Upper lobe of left lung (tissue), 6 donors: ENCODE data around the gene CD164L2. TPM values are rescaled to one million over a fixed set of nuclear protein-coding genes. Genes with fewer than 3 reads are reported as not detected.

Experiments used
- ATAC-seq, 2 donors: fragments of 200-7000 bp; cut with Tn5 transposase; one replicate each; pipeline ENCODE4 v1.9.1; 2022; ENCODE audit warnings: mild to moderate bottlenecking in 2 of 2, moderate library complexity in 2 of 2; ENCODE audit not compliant: low FRiP score in 2 of 2
- DNase-seq, 2 donors: peaks; one replicate each; pipeline ENCODE4 v3.0.0-alpha.2; 2019 to 2020
- H3K27ac ChIP-seq, 4 donors: fragments of 200-600 bp; sonication (generic); one replicate each; pipeline ENCODE4 v1.5.1; 2016 to 2019
- H3K27me3 ChIP-seq, 4 donors: fragments of 200-600 bp; sonication (generic); one replicate each; pipeline ENCODE4 v1.5.1; 2017 to 2019
- H3K36me3 ChIP-seq, 4 donors: fragments of 200-600 bp; sonication (generic); one replicate each; pipeline ENCODE4 v1.5.1; 2016 to 2019
- H3K4me1 ChIP-seq, 4 donors: fragments of 200-600 bp; sonication (generic); one replicate each; pipeline ENCODE4 v1.5.1; 2018 to 2019
- H3K4me3 ChIP-seq, 4 donors: fragments of 200-600 bp; sonication (generic); one replicate each; pipeline ENCODE4 v1.5.1; 2017 to 2019; ENCODE audit warnings: mild to moderate bottlenecking in 2 of 4, moderate library complexity in 1 of 4
- H3K9me3 ChIP-seq, 4 donors: fragments of 200-600 bp; sonication (generic); one replicate each; pipeline ENCODE4 v1.5.1; 2018 to 2019
- CTCF ChIP-seq, 6 experiments: fragments of 450-650 bp in 4 of 6; fragments of 200-600 bp in 2 of 6; sonication (generic) in 2 of 6; IDR thresholded peaks; one replicate each; pipeline ENCODE4 v1.5.1; 2016 to 2019; ENCODE audit warnings: antibody characterized with exemption in 6 of 6
- EP300 ChIP-seq, 4 donors: sonication (generic); formaldehyde crosslinking; IDR thresholded peaks; one replicate each; pipeline ENCODE4 v1.5.1; 2017; ENCODE audit warnings: antibody characterized with exemption in 4 of 4, control low read depth in 2 of 4
- POLR2A ChIP-seq, 4 donors: fragments of 450-650 bp; IDR thresholded peaks; one replicate each; pipeline ENCODE4 v1.5.1; 2016 to 2017; ENCODE audit warnings: antibody characterized with exemption in 4 of 4, mild to moderate bottlenecking in 2 of 4
- POLR2AphosphoS5 ChIP-seq, 2 donors: sonication (generic); formaldehyde crosslinking; IDR thresholded peaks; one replicate each; pipeline ENCODE4 v1.5.1; 2017; ENCODE audit warnings: antibody characterized with exemption in 2 of 2
- WGBS, 2 donors: methylation state at CpG; one replicate each; pipeline ENCODE4 v1.1.5; 2017 to 2018; 5-methylcytosine and 5-hydroxymethylcytosine counted together
- total RNA-seq, 6 donors: library from RNA; depleted of rRNA in 4 of 6; stranded (reverse); fragments of >200 nt in 4 of 6; gene quantifications; one replicate each; pipeline versions ENCODE4 v1.1.0 to v1.2.1, GENCODE V29; 2016 to 2021
- donor health status: DM: no; HTN: no; CAD: no; lungs with moderate emphysema.
- donor health status: DM: no; HTN: yes; CAD: no; lungs with severe emphysema.

Gene CD164L2
- total RNA-seq, 6 donors from 2014 or later: 2.3 to 12.3 (median 5.5) TPM

DNA sequence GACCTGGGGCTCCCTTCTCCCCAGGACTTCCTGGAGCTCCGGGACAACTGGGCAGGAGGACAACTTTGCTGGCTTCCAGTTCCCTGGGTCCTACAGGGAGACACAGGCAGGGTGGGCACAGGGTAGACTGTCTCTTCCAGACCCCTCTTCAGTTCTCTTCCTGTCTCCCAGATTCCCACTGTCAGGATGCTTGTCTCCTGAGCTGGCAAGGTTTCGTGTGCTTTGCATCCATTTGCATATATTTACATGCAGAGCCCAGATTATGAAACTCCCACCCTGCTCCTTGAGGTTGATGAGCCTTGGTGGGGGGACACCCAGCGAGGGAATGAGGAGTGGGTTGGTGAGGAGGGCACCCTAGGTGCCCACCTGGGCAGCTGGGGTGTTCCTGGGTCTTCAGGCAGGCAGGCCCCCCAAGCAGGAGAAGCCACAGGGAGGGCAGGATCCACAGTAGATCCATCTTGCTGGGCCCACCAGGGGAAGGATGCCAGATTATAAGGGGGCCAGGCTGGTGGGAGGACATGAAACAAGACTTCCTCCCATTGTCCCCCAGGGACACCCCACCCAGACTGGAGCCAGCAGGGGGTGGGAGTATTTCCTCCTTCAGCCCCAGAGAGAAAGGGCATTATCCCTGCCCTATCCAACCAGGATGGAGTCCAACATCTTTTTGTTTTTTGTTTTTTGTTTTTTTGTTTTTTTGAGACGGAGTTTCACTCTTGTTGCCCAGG lies 8.6 kb downstream of the CD164L2 start, which contains the start of gene FCN3:
Gene FCN3, minus strand, starts transcription at position 463 of the 725 bp plus-strand sequence. Its CDS starts 6 bp downstream, at position 457.
- 52 to 65% methylated on average over 3 to 4 of the region's 4 CpGs for WGBS, 2 donors
- Histone ChIP-seq H3K27ac (peak within 1 kb of the TSS; percentile 64 to 98 (median 84)), H3K4me1 (peaks cover 3 to 20% (median 12%) of the 10 kb centered on the region in 4 donors), H3K27me3 (no peaks in the 10 kb centered on the region), H3K36me3 (peaks cover 0 to 20% (median 0%) of the 10 kb centered on the region in 4 donors), H3K4me3 (peak within 1 kb of the TSS; percentile 32 to 56 (median 38)), H3K9me3 (no peaks in the 10 kb centered on the region)
- no peak for ATAC-seq
- peak in 1 of 4 donors; percentile 43 for TF ChIP-seq POLR2A (IDR thresholded peaks at IDR 0.05)
- TF ChIP-seq CTCF (IDR thresholded peaks at IDR 0.05): no peak
- TF ChIP-seq POLR2AphosphoS5 (IDR thresholded peaks at IDR 0.05): peak; percentile 29 to 70
- peak in 2 of 4 donors; percentile 5 to 25 for TF ChIP-seq EP300 (IDR thresholded peaks at IDR 0.05)
- no peak for DNase-seq

DNA sequence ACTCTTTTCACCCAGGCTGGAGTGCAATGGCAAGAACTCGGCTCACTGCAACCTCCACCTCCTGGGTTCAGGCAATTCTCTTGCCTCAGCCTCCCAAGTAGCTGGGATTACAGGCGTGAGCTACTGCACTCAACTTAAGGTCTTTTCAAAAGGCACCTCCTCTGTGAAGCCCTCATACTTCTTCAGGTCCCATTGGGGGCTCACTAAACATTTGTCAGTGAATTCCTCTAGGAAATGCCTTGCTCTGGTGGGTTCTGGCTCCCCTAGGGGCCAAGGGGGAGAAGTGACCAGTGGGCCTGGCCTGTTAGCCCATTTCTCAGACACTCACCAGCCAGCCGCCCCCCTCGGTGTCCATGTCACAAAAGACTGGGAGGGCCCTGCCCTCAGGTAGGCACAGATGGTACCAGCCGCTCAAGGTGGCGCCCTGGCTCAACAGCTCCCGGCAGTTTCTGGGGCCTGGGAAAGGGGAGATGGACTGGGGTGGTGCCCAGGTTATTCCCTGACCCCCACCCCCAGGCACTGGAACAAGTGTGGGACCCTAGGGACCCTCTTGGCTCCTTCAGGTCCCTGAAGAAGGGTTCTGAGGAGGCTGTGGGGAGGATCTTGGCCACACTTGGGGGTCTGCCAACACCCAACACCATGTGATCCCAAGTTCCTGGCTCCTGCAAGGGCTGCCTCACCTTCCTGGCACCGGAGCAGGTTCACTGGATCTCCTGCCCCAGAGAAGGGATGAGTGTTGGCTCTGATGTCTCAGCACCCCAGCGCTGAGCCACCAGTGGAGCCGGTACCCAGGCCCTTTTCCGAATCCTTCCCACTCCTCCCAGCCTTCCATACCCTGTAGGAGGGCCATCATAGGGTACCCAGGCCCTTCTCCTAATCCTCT lies 10.1 kb downstream of the CD164L2 start:
- H3K4me3 ChIP-seq: peak overlapping the region; percentile 32 to 56 (median 38)
- no peaks in the 10 kb centered on the region for H3K27me3 ChIP-seq
- H3K36me3 ChIP-seq: peaks cover 0 to 20% (median 0%) of the 10 kb centered on the region in 4 donors
- H3K27ac ChIP-seq: peak overlapping the region; percentile 64 to 98 (median 84)
- H3K9me3 ChIP-seq: no peaks in the 10 kb centered on the region
- WGBS, 2 donors: 68 to 75% methylated on average over 8 to 9 of the region's 11 CpGs
- ATAC-seq (no peak), DNase-seq (no peak)
- TF ChIP-seq EP300 (IDR thresholded peaks at IDR 0.05): no peak
- peak in 4 of 6 experiments; percentile 19 to 42 (median 35) for TF ChIP-seq CTCF (IDR thresholded peaks at IDR 0.05)
- H3K4me1 ChIP-seq: peaks cover 18 to 30% (median 23%) of the 10 kb centered on the region in 4 donors

DNA sequence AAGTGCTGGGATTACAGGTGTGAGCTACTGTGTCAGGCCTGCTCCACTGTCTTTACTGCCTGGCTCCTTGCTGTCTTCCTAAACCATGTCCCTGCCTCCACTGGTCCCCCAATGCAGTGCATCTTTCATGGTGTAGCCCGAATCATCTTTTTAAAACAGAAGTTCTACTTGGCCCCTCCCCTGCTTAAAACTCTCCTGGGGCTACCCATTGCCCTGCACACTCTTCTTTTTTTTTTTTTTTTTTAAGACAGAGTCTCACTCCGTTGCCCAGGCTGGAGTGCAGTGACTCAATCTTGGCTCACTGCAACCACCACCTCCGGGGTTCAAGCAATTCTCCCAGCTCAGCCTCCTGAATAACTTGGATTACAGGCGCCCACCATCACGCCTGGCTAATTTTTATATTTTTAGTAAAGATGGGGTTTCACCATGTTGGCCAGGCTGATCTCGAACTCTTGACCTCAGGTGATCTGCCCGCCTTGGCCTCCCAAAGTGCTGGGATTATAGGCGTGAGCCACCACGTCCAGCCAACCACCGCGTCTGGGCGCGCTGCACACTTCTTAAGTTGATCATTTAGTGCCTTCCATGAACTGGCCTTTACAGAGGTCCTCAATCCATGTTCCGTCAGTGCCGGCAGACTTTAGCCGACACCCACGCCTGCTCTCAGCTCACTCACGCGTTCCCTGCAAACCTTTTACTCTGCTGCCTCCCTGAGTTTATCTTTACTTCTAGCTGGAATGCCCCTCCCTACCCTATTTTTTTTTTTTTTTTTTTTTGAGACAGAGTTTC lies 10.9 kb downstream of the CD164L2 start:
- TF ChIP-seq EP300 (IDR thresholded peaks at IDR 0.05): no peak
- TF ChIP-seq POLR2AphosphoS5 (IDR thresholded peaks at IDR 0.05): no peak
- no peak for TF ChIP-seq POLR2A (IDR thresholded peaks at IDR 0.05)
- TF ChIP-seq CTCF (IDR thresholded peaks at IDR 0.05): no peak
- H3K27me3 ChIP-seq: no peaks in the 10 kb centered on the region
- peak overlapping the region; percentile 64 to 98 (median 84) for H3K27ac ChIP-seq
- H3K36me3 ChIP-seq: peaks cover 0 to 20% (median 0%) of the 10 kb centered on the region in 4 donors
- H3K4me3 ChIP-seq: peak overlapping the region; percentile 18 to 56 (median 38)
- peaks cover 23 to 36% (median 32%) of the 10 kb centered on the region in 4 donors for H3K4me1 ChIP-seq
- ATAC-seq (no peak), DNase-seq (peak in 1 of 2 donors; percentile 66)
- 69 to 83% methylated on average over 19 of the region's 19 CpGs for WGBS, 2 donors
- H3K9me3 ChIP-seq: no peaks in the 10 kb centered on the region

DNA sequence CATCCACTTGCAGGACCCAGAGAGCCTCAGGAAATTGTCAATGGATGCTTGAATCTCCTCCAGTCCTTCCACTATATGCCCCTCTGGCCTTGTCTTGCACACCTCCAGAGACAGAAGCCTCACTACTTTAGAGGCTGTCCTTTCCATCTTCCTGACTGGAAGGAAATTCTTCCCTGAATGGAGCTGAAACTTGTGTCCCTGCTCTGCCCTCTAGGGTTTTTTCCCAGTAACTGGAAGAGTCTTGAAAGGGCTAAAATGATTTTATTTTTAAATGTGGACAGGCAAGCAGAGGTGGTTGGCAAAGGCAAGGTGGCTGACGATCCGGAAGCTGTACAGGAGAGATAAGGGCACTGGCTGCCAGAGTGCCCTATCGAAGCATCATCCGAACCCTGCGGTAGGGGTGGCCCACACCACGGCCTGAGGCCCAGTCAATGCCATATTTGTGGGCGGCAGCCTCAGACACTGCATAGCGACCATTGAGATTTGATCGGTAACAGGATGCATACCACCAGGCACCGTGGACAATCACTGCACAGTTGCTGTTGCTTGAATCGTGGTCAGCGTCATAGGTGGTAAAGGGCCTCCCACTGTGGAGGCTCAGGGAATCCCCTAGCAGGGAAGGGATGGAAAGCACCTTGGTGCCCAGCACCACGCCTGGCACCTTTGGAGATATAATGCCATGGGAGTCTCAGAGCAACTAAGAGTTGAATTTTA lies 14.1 kb downstream of the CD164L2 start:
- Histone ChIP-seq H3K27me3 (no peaks in the 10 kb centered on the region), H3K4me1 (peaks cover 40 to 44% (median 41%) of the 10 kb centered on the region in 4 donors), H3K27ac (peak overlapping the region; percentile 13 to 98 (median 84)), H3K36me3 (peaks cover 2 to 31% (median 5%) of the 10 kb centered on the region in 4 donors), H3K9me3 (no peaks in the 10 kb centered on the region), H3K4me3 (peak overlapping the region; percentile 11 to 56 (median 38))
- DNase-seq: no peak
- peak in 1 of 4 donors; percentile 4 for TF ChIP-seq EP300 (IDR thresholded peaks at IDR 0.05)
- TF ChIP-seq CTCF (IDR thresholded peaks at IDR 0.05): peak in 4 of 6 experiments; percentile 14 to 32 (median 20)
- TF ChIP-seq POLR2AphosphoS5 (IDR thresholded peaks at IDR 0.05): peak; percentile 49 to 65
- TF ChIP-seq POLR2A (IDR thresholded peaks at IDR 0.05): no peak
- ATAC-seq: no peak
- 44 to 48% methylated on average over 3 to 13 of the region's 13 CpGs for WGBS, 2 donors
